ENCODE measurements around the gene CFL1. TPM values are rescaled to one million over a fixed set of nuclear protein-coding genes. Genes with fewer than 3 reads are reported as not detected.
A peak's percentile ranks its signal among the peaks of the same experiment; 100 is the strongest.

The CFL1 gene
- total RNA-seq, 1 donor from 2014 or later, result 947 TPM

DNA sequence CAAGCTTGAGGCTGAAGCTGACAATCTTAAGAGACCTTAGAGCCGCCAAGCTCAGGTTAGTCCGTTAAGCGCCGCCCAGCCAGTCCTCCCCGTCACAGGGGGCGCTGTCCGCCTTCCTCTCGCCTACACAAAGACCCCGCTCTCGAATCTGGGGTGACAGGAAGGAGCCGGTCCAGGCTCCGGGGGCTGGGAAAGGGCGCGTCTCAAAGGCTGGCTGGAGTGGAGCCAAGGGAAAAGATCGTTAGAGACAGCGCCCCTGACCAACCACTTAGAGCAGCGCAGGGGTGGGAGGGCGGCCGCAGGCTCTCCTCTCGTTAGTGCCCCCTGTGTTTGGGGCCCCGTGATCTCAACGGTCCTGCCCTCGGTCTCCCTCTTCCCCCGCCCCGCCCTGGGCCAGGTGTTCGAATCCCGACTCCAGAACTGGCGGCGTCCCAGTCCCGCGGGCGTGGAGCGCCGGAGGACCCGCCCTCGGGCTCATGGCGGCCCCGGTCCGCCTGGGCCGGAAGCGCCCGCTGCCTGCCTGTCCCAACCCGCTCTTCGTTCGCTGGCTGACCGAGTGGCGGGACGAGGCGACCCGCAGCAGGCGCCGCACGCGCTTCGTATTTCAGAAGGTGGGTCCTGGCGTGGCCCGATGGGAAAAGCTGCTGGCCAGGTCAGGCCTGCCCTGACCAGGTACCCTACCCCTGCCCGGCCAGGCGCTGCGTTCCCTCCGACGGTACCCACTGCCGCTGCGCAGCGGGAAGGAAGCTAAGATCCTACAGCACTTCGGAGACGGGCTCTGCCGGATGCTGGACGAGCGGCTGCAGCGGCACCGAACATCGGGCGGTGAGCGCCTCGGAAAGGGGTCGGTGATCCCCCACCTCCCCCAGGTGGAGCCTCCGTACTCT is 2.5 kb upstream of the CFL1 start, which contains the start of gene MUS81:
Gene MUS81, plus strand, starts transcription at position 156 of the 887 bp plus-strand sequence. Its CDS starts 321 bp downstream, at position 477.
- peaks cover 24% of the 10 kb centered on the region for H3K4me1 Mint-ChIP-seq (ENCODE audit: unreplicated experiment)
- TF ChIP-seq, protein P1, sequence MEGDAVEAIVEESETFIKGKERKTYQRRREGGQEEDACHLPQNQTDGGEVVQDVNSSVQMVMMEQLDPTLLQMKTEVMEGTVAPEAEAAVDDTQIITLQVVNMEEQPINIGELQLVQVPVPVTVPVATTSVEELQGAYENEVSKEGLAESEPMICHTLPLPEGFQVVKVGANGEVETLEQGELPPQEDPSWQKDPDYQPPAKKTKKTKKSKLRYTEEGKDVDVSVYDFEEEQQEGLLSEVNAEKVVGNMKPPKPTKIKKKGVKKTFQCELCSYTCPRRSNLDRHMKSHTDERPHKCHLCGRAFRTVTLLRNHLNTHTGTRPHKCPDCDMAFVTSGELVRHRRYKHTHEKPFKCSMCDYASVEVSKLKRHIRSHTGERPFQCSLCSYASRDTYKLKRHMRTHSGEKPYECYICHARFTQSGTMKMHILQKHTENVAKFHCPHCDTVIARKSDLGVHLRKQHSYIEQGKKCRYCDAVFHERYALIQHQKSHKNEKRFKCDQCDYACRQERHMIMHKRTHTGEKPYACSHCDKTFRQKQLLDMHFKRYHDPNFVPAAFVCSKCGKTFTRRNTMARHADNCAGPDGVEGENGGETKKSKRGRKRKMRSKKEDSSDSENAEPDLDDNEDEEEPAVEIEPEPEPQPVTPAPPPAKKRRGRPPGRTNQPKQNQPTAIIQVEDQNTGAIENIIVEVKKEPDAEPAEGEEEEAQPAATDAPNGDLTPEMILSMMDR (conservative IDR thresholded peaks at IDR 0.05), result peak; percentile 98
- H3K4me3 Mint-ChIP-seq, result peak within 1 kb of the TSS; percentile 90
- H3K36me3 Mint-ChIP-seq, result peaks cover 15% of the 10 kb centered on the region
- DNase-seq (ENCODE audit: extremely low spot score, unreplicated experiment), result peak; percentile 97
- no peaks in the 10 kb centered on the region for H3K9me3 Mint-ChIP-seq
- no peaks in the 10 kb centered on the region for H3K27me3 Mint-ChIP-seq
- H3K27ac Mint-ChIP-seq, result peak within 1 kb of the TSS; percentile 97

DNA sequence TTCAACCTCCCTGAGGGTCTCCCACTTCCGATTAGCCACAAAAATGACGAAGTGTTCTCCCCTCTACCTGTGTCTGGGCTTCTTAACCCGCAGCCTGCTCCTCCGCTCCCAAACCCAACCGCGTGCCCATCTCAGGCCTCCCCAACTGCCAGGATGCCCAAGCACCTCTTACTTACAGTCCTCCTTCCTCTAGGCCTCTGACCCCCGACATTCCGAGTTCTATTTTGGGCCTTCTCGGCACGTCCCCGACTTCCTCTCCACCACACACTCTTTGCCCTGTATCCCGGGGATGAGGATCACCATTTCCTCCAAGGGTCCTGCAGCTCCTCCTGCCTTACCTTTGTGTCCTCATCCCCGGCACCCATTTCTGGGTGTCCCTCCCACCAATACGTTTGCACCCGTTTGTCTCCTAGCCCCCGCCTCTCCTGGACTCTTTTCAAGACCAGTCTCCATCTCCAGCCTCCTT is 1.9 kb upstream of the CFL1 start:
- Mint-ChIP-seq H3K27ac (peak overlapping the region; percentile 97), H3K9me3 (no peaks in the 10 kb centered on the region), H3K36me3 (peaks cover 16% of the 10 kb centered on the region), H3K4me1 (ENCODE audit: unreplicated experiment) (peaks cover 24% of the 10 kb centered on the region), H3K4me3 (peak overlapping the region; percentile 90), H3K27me3 (no peaks in the 10 kb centered on the region)
- TF ChIP-seq, protein P1 (conservative IDR thresholded peaks at IDR 0.05), result no peak
- no peak for DNase-seq (ENCODE audit: extremely low spot score, unreplicated experiment)

DNA sequence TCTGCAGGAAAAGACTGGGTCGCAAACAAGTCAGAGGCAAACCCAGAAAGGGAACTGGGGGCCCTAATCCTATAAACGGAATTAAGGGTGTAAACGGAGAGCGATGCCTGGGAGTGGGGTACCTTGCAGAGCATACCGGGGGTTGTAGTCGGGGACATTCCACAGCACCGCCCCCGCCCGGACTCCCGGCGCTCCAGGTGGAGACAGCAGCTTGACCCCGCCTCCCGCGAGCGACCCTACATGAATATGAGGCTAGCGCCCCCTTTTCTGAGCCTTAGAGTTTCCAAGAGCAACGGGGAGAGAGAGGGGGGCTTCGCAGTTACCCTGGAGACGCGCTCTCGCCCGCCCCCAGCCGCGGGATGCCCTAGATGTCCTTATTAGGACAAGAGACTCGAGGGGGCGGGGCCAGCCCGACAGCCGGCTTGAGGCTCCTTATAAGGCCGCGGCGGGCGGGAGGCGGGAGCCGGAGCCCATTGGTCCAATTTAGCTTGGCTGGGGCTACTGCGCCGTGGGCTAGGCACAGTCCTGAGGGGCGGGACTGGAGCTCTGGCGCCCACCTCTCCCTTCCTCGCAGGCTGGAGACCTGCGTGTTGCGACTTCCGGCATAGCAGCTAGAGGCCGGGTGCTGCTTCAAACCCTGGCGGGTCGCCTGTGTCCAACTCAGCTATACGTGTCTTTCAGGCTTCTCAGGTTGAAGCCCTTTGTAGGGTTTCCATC is 1.3 kb upstream of the CFL1 start:
- H3K27me3 Mint-ChIP-seq, result no peaks in the 10 kb centered on the region
- H3K27ac Mint-ChIP-seq, result peak overlapping the region; percentile 97
- TF ChIP-seq, protein P1 (conservative IDR thresholded peaks at IDR 0.05), result peak; percentile 31
- peak overlapping the region; percentile 90 for H3K4me3 Mint-ChIP-seq
- H3K4me1 Mint-ChIP-seq (ENCODE audit: unreplicated experiment), result peaks cover 30% of the 10 kb centered on the region
- no peaks in the 10 kb centered on the region for H3K9me3 Mint-ChIP-seq
- H3K36me3 Mint-ChIP-seq, result peaks cover 22% of the 10 kb centered on the region
- DNase-seq (ENCODE audit: extremely low spot score, unreplicated experiment), result peak; percentile 98

DNA sequence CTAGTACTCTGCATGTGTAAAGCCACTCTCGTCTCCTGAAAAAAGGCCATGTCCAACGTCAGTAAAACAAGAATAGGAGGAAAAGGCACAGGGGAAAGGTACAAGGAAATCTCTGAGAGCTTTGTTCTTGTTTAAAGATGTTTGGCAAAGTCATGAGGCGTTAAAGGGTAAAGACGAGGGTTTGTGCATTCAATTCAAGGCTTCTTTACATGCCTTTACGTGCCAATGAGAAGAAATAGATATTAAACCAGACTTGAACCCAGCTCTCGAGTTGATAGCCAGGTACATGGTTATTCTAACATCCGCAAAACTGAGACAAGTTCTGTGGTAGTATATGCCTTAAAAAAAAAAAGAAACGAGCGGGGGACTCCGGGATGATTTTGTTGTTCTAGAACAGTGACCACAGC is 704 bp upstream of the CFL1 start:
- H3K4me3 Mint-ChIP-seq, result peak overlapping the region; percentile 90

DNA sequence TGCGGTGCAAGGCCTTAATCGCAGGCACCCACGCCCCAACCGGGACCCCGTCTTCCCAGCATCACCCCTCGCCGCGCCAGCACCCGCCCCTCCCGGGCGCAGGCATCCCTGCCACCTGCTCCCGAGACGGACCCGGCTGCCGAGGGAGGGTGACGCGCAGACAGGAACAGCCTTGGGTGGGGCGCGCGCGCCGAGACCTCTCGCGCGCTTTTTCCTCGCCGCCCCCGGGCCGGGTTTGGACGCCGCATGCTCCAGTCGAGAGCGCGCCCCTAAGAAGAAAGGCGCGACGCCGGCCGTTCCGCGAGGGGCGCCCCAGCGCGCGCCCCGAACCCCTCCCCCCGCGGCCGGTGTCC is 504 bp downstream of the CFL1 start:
- Mint-ChIP-seq H3K4me1 (ENCODE audit: unreplicated experiment) (peaks cover 24% of the 10 kb centered on the region), H3K36me3 (peaks cover 28% of the 10 kb centered on the region), H3K27me3 (no peaks in the 10 kb centered on the region), H3K27ac (no peak overlapping the region), H3K9me3 (no peaks in the 10 kb centered on the region), H3K4me3 (peak overlapping the region; percentile 93)
- TF ChIP-seq, protein P1 (conservative IDR thresholded peaks at IDR 0.05), result peak; percentile 27
- DNase-seq (ENCODE audit: extremely low spot score, unreplicated experiment), result no peak

More for the DNA sequence above, 704 bp upstream of the CFL1 start:
- Mint-ChIP-seq H3K9me3 (no peaks in the 10 kb centered on the region), H3K36me3 (peaks cover 27% of the 10 kb centered on the region), H3K27ac (peak overlapping the region; percentile 97), H3K27me3 (no peaks in the 10 kb centered on the region), H3K4me1 (ENCODE audit: unreplicated experiment) (peaks cover 30% of the 10 kb centered on the region)
- no peak for DNase-seq (ENCODE audit: extremely low spot score, unreplicated experiment)
- TF ChIP-seq, protein P1 (conservative IDR thresholded peaks at IDR 0.05), result no peak
